Epithelial cell of esophagus (primary cell): ENCODE measurements around the gene KRTAP5-6.

Experiments
- DNase-seq: peaks from one replicate; pipeline ENCODE4 v3.0.0; 2010; ENCODE audit warnings: low read depth
- H3K4me3 ChIP-seq: 2 replicates; pipeline ENCODE4 v1.5.1; 2011; ENCODE audit warnings: mild to moderate bottlenecking, low read length, control low read depth
- TF ChIP-seq, protein P1 (sequence below): IDR thresholded peaks from 2 replicates; pipeline ENCODE4 v1.5.1; 2011; ENCODE audit warnings: low read depth, mild to moderate bottlenecking, low read length, control low read depth, inconsistent platforms; ENCODE audit not compliant: insufficient read depth; ENCODE audit errors: missing control alignments

The KRTAP5-6 gene

GRCh38 chr11:1741741-1742140 is 44.7 kb downstream of the KRTAP5-6 start:
- TF ChIP-seq, protein P1, sequence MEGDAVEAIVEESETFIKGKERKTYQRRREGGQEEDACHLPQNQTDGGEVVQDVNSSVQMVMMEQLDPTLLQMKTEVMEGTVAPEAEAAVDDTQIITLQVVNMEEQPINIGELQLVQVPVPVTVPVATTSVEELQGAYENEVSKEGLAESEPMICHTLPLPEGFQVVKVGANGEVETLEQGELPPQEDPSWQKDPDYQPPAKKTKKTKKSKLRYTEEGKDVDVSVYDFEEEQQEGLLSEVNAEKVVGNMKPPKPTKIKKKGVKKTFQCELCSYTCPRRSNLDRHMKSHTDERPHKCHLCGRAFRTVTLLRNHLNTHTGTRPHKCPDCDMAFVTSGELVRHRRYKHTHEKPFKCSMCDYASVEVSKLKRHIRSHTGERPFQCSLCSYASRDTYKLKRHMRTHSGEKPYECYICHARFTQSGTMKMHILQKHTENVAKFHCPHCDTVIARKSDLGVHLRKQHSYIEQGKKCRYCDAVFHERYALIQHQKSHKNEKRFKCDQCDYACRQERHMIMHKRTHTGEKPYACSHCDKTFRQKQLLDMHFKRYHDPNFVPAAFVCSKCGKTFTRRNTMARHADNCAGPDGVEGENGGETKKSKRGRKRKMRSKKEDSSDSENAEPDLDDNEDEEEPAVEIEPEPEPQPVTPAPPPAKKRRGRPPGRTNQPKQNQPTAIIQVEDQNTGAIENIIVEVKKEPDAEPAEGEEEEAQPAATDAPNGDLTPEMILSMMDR: no peak
- no peak overlapping the region for H3K4me3 ChIP-seq
- no peak for DNase-seq

DNA sequence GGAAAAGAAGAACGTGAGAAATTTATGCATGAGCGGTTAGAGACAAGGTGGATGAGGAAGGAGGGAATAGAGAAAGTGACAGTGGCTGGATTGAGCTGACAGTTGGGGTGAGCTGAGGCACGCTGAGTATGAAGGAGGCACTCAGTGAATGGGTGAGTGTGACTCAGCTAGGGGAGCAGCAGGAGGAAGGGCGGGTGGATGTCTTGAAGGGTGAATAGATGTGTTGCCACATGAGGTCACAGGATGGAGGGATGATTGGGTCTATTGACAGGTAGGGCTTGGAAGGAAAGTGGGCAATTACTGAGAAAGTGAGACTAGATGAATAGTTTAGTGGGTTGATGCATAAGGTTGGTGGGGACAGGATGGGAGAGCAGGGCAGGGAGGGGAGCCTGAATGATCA is 45.4 kb downstream of the KRTAP5-6 start:
- no peak overlapping the region for H3K4me3 ChIP-seq
- TF ChIP-seq, protein P1: no peak
- peak; percentile 53 for DNase-seq

- no peak for DNase-seq
- TF ChIP-seq, protein P1: no peak
- H3K4me3 ChIP-seq: no peak overlapping the region
Measured at GRCh38 chr11:1742869-1743584, 46.0 kb downstream of the KRTAP5-6 start.

- DNase-seq: no peak
- H3K4me3 ChIP-seq: no peak overlapping the region
- TF ChIP-seq, protein P1: no peak
Measured at GRCh38 chr11:1743585-1744136, 46.7 kb downstream of the KRTAP5-6 start.

GRCh38 chr11:1744137-1744886 is 47.3 kb downstream of the KRTAP5-6 start:
- DNase-seq: no peak

DNA sequence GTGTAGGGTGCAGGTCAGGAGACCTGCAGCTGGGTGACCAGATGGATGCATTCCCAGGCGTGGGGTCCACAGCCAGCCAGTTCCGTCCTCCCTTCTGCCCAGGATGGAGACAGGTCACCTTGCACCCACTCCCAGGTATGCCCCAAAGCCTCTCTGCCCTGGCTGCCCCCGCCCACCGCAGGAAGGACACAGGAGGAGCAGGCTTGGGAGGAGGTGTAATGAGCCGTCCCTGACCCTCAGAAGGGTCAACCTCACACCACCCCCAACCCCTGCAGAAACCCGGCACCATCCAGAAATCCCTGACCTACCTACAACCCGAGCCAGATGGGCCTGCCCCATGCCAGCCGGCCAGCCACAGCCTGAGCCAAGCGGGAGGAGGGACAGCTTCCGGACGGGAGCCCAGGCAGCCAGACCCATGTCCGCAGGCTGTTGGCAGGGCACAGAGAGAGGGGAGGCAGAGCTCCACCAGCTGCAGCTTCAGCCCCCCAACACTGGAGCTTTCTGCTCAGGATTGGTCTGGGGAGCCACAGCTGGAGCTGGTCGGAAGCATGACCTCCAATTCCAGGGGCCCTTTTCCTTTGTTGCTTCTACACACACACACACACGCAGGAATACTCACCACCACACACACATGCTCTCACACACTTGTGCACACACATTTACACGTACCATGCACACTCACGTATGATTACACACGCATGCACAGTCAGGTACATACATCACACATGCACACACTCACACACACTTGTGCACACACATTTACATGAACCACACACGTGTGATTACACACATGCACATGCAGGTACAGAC is 48.1 kb downstream of the KRTAP5-6 start:
- no peak overlapping the region for H3K4me3 ChIP-seq
- DNase-seq: no peak
- TF ChIP-seq, protein P1: no peak

More at GRCh38 chr11:1744137-1744886, 47.3 kb downstream of the KRTAP5-6 start:
- H3K4me3 ChIP-seq: no peak overlapping the region
- TF ChIP-seq, protein P1: peak; percentile 26
